ENCODE results near the gene STRN3.

DNA sequence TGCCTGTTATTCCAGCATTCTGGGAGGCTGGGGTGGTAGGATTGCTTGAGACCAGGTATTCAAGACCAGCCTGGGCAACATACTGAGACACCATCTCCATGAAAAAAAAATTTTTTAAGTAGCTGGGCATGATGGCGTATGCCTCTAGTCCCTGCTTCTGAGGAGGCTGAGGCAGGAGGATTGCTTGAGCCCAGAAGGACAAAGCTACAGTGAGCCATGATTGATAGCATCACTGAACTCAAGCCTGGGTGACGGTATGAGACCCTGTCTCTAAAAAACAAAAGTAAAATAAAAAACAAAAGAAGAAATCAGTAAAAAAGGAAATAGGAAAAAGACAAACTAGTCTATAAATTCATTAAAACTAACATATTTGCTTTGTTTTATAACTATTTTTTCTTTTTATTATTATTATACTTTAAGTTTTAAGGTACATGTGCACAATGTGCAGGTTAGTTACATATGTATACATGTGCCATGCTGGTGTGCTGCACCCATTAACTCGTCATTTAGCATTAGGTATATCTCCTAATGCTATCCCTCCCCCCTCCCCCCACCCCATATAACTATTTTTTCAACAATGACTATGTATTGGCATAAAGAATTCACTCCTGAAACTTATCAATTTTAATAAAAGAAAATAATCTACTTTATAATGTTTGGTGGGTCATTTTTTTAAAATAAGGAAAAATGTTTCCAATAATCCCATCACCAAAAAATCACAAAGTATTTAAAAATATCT is 16.2 kb downstream of the STRN3 start:
- no peak for TF ChIP-seq CTCF (IDR thresholded peaks at IDR 0.05; ENCODE audit: low read depth, low read length, poor library complexity, severe bottlenecking)
- TF ChIP-seq EZH2phosphoT487 (IDR thresholded peaks at IDR 0.05; ENCODE audit: borderline replicate concordance, low read length): no peak
